ENCODE measurements around the gene IRF7. TPM values are rescaled to one million over a fixed set of nuclear protein-coding genes. Genes with fewer than 3 reads are reported as not detected.

IRF7 gene
- total RNA-seq, 1 experiment from 2014 or later: 8.8 TPM

- no peaks in the 10 kb centered on the region for H3K27me3 ChIP-seq (replicated peaks; ENCODE audit: insufficient read depth, low read depth, low read length, poor library complexity)
- peak overlapping the region; percentile 64 for H3K4me3 ChIP-seq (ENCODE audit: low read depth, low read length, poor library complexity, severe bottlenecking)
- DNase-seq (ENCODE audit: low spot score): peak; percentile 96
- TF ChIP-seq CTCF (conservative IDR thresholded peaks at IDR 0.05; ENCODE audit: low read depth, low read length) (no peak), EZH2 (IDR thresholded peaks at IDR 0.05; ENCODE audit: borderline replicate concordance, low read depth, low read length, poor library complexity, severe bottlenecking) (no peak)
- CTCF ChIA-PET: interaction anchor here (0.6 kb wide), 1 partner anchor 218 kb away, joined by 3 read pairs; no protein-coding TSS in a partner anchor
- H3K27ac ChIP-seq (ENCODE audit: low read depth, low read length, poor library complexity, severe bottlenecking): peak overlapping the region; percentile 88
- intact Hi-C loops (cut with micrococcal nuclease; ENCODE audit: unreplicated experiment): no loop called here
- no TSS peak for BruUV-seq (replicated peaks)
- no peaks in the 10 kb centered on the region for H3K9me3 ChIP-seq (ENCODE audit: low read depth, low read length, poor library complexity, severe bottlenecking)
- H3K36me3 ChIP-seq (ENCODE audit: insufficient read depth, low read length, poor library complexity, severe bottlenecking): no peaks in the 10 kb centered on the region
- no peaks in the 10 kb centered on the region for H3K4me1 ChIP-seq (ENCODE audit: insufficient read depth, low read length, poor library complexity, severe bottlenecking)
- POLR2A ChIA-PET (ENCODE audit: low non-redundant PET): no interaction called here
These were observed 47.2 kb downstream of the IRF7 start for GRCh38 chr11:568306-569157.

DNA sequence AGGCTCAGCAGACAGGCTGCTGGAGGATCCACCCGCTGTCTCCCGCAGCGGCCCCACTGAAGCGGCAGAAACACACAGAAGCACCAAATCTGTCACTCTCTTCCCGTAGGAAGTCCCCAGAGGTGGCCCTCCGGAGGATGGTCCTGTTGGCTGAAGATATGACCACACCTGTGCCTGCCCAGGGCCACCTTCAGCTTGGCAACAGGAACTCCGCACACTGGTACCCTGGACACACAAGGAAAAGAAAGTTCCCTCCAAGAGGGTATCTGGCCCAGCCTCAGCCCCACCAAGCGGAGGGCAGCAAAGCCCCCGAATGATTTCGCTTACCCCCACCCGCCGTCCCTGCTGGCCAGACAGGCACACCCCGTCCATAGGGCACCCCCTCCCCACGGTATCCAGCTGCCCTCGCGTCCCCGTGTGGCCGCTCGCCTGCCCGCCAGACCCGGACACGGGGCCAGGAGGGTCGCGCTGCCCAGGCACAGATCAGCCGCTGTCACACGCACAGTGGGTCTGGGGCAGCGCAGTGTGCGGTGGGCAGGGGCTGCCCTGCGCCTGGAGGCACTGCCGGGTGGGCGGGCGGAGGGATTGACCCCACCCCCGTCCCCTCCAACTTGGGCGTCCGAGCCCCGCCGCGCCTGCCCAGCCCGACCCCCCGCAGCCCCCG, 48.0 kb downstream of the IRF7 start:
- Histone ChIP-seq H3K27ac (ENCODE audit: low read depth, low read length, poor library complexity, severe bottlenecking) (peak overlapping the region; percentile 42), H3K9me3 (ENCODE audit: low read depth, low read length, poor library complexity, severe bottlenecking) (no peaks in the 10 kb centered on the region), H3K4me1 (ENCODE audit: insufficient read depth, low read length, poor library complexity, severe bottlenecking) (no peaks in the 10 kb centered on the region), H3K4me3 (ENCODE audit: low read depth, low read length, poor library complexity, severe bottlenecking) (peak overlapping the region; percentile 64), H3K36me3 (ENCODE audit: insufficient read depth, low read length, poor library complexity, severe bottlenecking) (no peaks in the 10 kb centered on the region), H3K27me3 (replicated peaks; ENCODE audit: insufficient read depth, low read depth, low read length, poor library complexity) (no peaks in the 10 kb centered on the region)
- no peak for TF ChIP-seq CTCF (conservative IDR thresholded peaks at IDR 0.05; ENCODE audit: low read depth, low read length)
- TF ChIP-seq EZH2 (IDR thresholded peaks at IDR 0.05; ENCODE audit: borderline replicate concordance, low read depth, low read length, poor library complexity, severe bottlenecking): no peak
- ChIA-PET POLR2A (ENCODE audit: low non-redundant PET) (no interaction called here), CTCF (no interaction called here)
- no TSS peak for BruUV-seq (replicated peaks)
- intact Hi-C loops (cut with micrococcal nuclease; ENCODE audit: unreplicated experiment): no loop called here
- no peak for DNase-seq (ENCODE audit: low spot score)

GRCh38 chr11:567011-567628, 48.6 kb downstream of the IRF7 start:
- no TSS peak for BruUV-seq (replicated peaks)
- Histone ChIP-seq H3K36me3 (ENCODE audit: insufficient read depth, low read length, poor library complexity, severe bottlenecking) (no peaks in the 10 kb centered on the region), H3K4me1 (ENCODE audit: insufficient read depth, low read length, poor library complexity, severe bottlenecking) (no peaks in the 10 kb centered on the region), H3K9me3 (ENCODE audit: low read depth, low read length, poor library complexity, severe bottlenecking) (no peaks in the 10 kb centered on the region), H3K4me3 (ENCODE audit: low read depth, low read length, poor library complexity, severe bottlenecking) (peak overlapping the region; percentile 64), H3K27ac (ENCODE audit: low read depth, low read length, poor library complexity, severe bottlenecking) (no peak overlapping the region), H3K27me3 (replicated peaks; ENCODE audit: insufficient read depth, low read depth, low read length, poor library complexity) (no peaks in the 10 kb centered on the region)
- CTCF ChIA-PET: no interaction called here
- DNase-seq (ENCODE audit: low spot score): no peak
- intact Hi-C loops (cut with micrococcal nuclease; ENCODE audit: unreplicated experiment): no loop called here
- POLR2A ChIA-PET (ENCODE audit: low non-redundant PET): no interaction called here
- TF ChIP-seq CTCF (conservative IDR thresholded peaks at IDR 0.05; ENCODE audit: low read depth, low read length): no peak
- no peak for TF ChIP-seq EZH2 (IDR thresholded peaks at IDR 0.05; ENCODE audit: borderline replicate concordance, low read depth, low read length, poor library complexity, severe bottlenecking)

All from A673 (cell line).